Glutamatergic neuron (in vitro differentiated cells): Measurements from ENCODE around the gene NUP98. TPM values are rescaled to one million over a fixed set of nuclear protein-coding genes. Genes with fewer than 3 reads are reported as not detected.

Experiments used
- DNase-seq: peaks from one replicate; pipeline ENCODE4 v3.0.0; 2022
- H3K27ac Mint-ChIP-seq: one replicate; pipeline ENCODE4 v1.8.0; 2020; ENCODE audit warnings: mild to moderate bottlenecking, mixed read lengths, inconsistent platforms; ENCODE audit not compliant: unreplicated experiment
- H3K27me3 Mint-ChIP-seq: one replicate; pipeline ENCODE4 v1.8.0; 2020; ENCODE audit warnings: mild to moderate bottlenecking, moderate library complexity, mixed read lengths, inconsistent platforms; ENCODE audit not compliant: unreplicated experiment
- H3K36me3 Mint-ChIP-seq: one replicate; pipeline ENCODE4 v1.8.0; 2020; ENCODE audit warnings: mild to moderate bottlenecking, mixed read lengths, inconsistent platforms; ENCODE audit not compliant: unreplicated experiment
- H3K4me1 Mint-ChIP-seq: one replicate; pipeline ENCODE4 v1.8.0; 2020; ENCODE audit warnings: mild to moderate bottlenecking, low read depth, mixed read lengths, inconsistent platforms; ENCODE audit not compliant: unreplicated experiment
- H3K4me3 Mint-ChIP-seq: one replicate; pipeline ENCODE4 v1.8.0; 2020; ENCODE audit warnings: mild to moderate bottlenecking, mixed read lengths, inconsistent platforms; ENCODE audit not compliant: unreplicated experiment
- H3K9me3 Mint-ChIP-seq: one replicate; pipeline ENCODE4 v1.8.0; 2020; ENCODE audit warnings: mild to moderate bottlenecking, moderate library complexity, mixed read lengths, inconsistent platforms; ENCODE audit not compliant: unreplicated experiment
- CTCF ChIP-seq: fragments of 200-600 bp; sonication (generic); IDR thresholded peaks from one replicate; pipeline ENCODE4 v1.5.0; 2021; ENCODE audit not compliant: partially characterized antibody, unreplicated experiment
- total RNA-seq: library from RNA; stranded (reverse); fragmentation: NEBNext Ultra II Directional; extraction: Animal tissue kit (Norgen Biotek cat#: 25700); gene quantifications from one replicate; pipeline ENCODE4 v1.2.1, GENCODE V29; 2021; ENCODE audit not compliant: unreplicated experiment

The NUP98 gene
- total RNA-seq, 1 donor from 2014 or later, result 49.6 TPM

- H3K36me3 Mint-ChIP-seq, result peaks cover 5% of the 10 kb centered on the region
- H3K27me3 Mint-ChIP-seq, result no peaks in the 10 kb centered on the region
- H3K4me3 Mint-ChIP-seq, result no peak overlapping the region
- no peaks in the 10 kb centered on the region for H3K4me1 Mint-ChIP-seq
- TF ChIP-seq CTCF, result no peak
- no peak for DNase-seq
- no peak overlapping the region for H3K27ac Mint-ChIP-seq
- peaks cover 2% of the 10 kb centered on the region for H3K9me3 Mint-ChIP-seq
Measured at GRCh38 chr11:3626250-3626960, 170.9 kb downstream of the NUP98 start.

Other genes starting within 250 kb of the NUP98 start
- gene ART5, start 155.6 kb downstream of the NUP98 start, total RNA-seq, result not detected
- gene ART1, start 152.4 kb downstream of the NUP98 start, total RNA-seq, result not detected
- 0.91 TPM for gene CHRNA10, start 126.2 kb downstream of the NUP98 start, total RNA-seq
- gene PGAP2, start 11.0 kb upstream of the NUP98 start, total RNA-seq, result 20.0 TPM
- 6.6 TPM for gene RHOG, start 43.4 kb upstream of the NUP98 start, total RNA-seq
- 9.6 TPM for gene STIM1, start 58.1 kb upstream of the NUP98 start, total RNA-seq